Activated naive CD4-positive, alpha-beta T cell treated with anti-CD3 and anti-CD28 coated beads, Interleukin-2, amount 50 U/mL, for 72 hours (primary cell): Measurements from ENCODE around the gene PARP8. TPM values are rescaled to one million over a fixed set of nuclear protein-coding genes. Genes with fewer than 3 reads are reported as not detected.
A peak's percentile ranks its signal among the peaks of the same experiment; 100 is the strongest.

ENCODE experiments used
- ATAC-seq, 2 donors: fragments of 150-1000 bp; cut with Tn5 transposase; 2 replicates each; pipeline ENCODE4 v1.10.0; 2021; ENCODE audit warnings: mild to moderate bottlenecking in 2 of 2, moderate library complexity in 2 of 2
- DNase-seq, 2 donors: peaks; one replicate each; pipeline ENCODE4 v3.0.0; 2021 to 2022; ENCODE audit warnings: low spot score in 2 of 2
- H3K27ac Mint-ChIP-seq, 2 donors: one replicate each; pipeline ENCODE4 v1.8.0; 2022; ENCODE audit warnings: mild to moderate bottlenecking in 2 of 2, mixed read lengths in 2 of 2
- H3K36me3 Mint-ChIP-seq, 2 donors: one replicate each; pipeline ENCODE4 v1.8.0; 2022; ENCODE audit warnings: mixed read lengths in 2 of 2
- H3K9me3 Mint-ChIP-seq, 2 donors: one replicate each; pipeline ENCODE4 v1.8.0; 2022; ENCODE audit warnings: mixed read lengths in 2 of 2
- total RNA-seq, 2 donors: library from RNA; stranded (reverse); gene quantifications; one replicate each; pipeline ENCODE4 v1.2.3, GENCODE V29; 2022

The PARP8 gene
- total RNA-seq, 2 donors from 2014 or later = 29.9 to 32.7 TPM

GRCh38 chr5:50710838-50711237 lies 44.4 kb downstream of the PARP8 start:
- Mint-ChIP-seq H3K36me3 (no peaks in the 10 kb centered on the region), H3K9me3 (no peaks in the 10 kb centered on the region), H3K27ac (peak overlapping the region; percentile 65 to 83)
- ATAC-seq (peak in 1 of 2 donors; percentile 18), DNase-seq (no peak)

DNA sequence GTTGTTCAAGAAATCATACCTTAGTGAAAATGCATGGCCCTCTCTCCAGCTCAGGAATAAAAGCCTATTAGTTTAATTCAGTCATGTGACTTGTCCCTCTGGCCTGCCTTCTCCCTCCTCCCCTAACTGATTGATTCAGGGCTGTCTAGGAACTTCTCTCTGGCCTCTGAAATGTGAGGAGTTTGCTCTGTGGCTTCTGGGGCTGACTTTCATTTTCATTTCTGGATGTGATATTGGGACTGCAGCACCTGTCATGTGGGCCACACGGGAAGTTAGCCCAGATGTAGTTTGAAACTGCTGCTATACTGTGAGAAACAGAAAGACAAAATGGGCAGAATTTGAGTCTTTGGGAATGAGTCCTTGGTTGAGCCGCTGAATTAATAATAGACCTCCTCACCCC lies 44.8 kb downstream of the PARP8 start:
- peak overlapping the region; percentile 65 to 83 for H3K27ac Mint-ChIP-seq
- no peaks in the 10 kb centered on the region for H3K9me3 Mint-ChIP-seq
- ATAC-seq (peak; percentile 94 to 99), DNase-seq (peak; percentile 45 to 67)
- no peaks in the 10 kb centered on the region for H3K36me3 Mint-ChIP-seq

GRCh38 chr5:50712479-50712878 lies 46.0 kb downstream of the PARP8 start:
- H3K27ac Mint-ChIP-seq = no peak overlapping the region
- H3K36me3 Mint-ChIP-seq = no peaks in the 10 kb centered on the region
- H3K9me3 Mint-ChIP-seq = peaks cover 0 to 5% of the 10 kb centered on the region in 2 donors
- DNase-seq (no peak), ATAC-seq (no peak)

- H3K27ac Mint-ChIP-seq = peak overlapping the region in 1 of 2 donors; percentile 50
- DNase-seq = no peak
- ATAC-seq = no peak
- H3K9me3 Mint-ChIP-seq = peaks cover 0 to 9% of the 10 kb centered on the region in 2 donors
- H3K36me3 Mint-ChIP-seq = no peaks in the 10 kb centered on the region
Observed at GRCh38 chr5:50715001-50715400, 48.6 kb downstream of the PARP8 start.

DNA sequence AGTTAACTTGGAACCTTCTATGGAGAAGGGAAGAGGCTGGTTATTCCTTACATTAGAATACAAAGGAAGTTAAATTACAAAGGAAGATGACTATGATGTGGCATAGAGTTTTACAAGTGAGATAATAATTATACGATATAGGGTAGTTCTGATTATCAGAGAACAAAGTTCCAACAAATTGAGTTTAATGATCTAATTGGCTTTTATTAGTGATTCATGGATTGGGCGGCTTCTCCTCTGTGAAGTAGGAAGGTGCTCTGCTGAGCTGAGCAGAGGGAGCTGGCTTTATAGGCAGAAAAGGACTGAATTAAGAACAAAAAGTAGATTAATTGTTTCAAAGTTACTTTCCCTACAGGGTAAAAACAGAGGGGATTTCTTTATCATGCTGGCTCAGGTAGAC lies 49.7 kb downstream of the PARP8 start:
- ATAC-seq (no peak), DNase-seq (no peak)
- Mint-ChIP-seq H3K27ac (no peak overlapping the region), H3K36me3 (no peaks in the 10 kb centered on the region), H3K9me3 (peaks cover 0 to 9% of the 10 kb centered on the region in 2 donors)

DNA sequence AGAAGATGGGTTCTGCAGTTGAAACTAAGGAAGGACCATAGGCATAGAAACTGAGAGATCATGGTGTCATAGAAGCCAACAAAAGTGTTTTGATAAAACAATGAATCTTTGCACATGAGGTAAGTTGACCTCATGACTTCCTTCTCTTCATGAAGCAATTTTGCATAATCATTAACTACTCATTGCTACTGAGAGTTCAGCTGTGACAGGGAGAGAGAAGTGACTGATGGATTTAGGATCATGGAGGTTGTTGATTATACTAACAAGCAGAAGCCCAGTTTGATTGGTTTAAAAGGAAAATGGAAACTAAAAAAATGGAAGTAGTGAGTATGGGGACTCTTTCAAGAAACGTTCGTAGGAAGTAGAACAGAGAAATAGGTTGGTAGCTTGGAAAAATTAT lies 51.2 kb downstream of the PARP8 start:
- H3K9me3 Mint-ChIP-seq = peaks cover 0 to 9% of the 10 kb centered on the region in 2 donors
- ATAC-seq = peak in 1 of 2 donors; percentile 61
- no peaks in the 10 kb centered on the region for H3K36me3 Mint-ChIP-seq
- H3K27ac Mint-ChIP-seq = peak overlapping the region in 1 of 2 donors; percentile 36
- DNase-seq = no peak

DNA sequence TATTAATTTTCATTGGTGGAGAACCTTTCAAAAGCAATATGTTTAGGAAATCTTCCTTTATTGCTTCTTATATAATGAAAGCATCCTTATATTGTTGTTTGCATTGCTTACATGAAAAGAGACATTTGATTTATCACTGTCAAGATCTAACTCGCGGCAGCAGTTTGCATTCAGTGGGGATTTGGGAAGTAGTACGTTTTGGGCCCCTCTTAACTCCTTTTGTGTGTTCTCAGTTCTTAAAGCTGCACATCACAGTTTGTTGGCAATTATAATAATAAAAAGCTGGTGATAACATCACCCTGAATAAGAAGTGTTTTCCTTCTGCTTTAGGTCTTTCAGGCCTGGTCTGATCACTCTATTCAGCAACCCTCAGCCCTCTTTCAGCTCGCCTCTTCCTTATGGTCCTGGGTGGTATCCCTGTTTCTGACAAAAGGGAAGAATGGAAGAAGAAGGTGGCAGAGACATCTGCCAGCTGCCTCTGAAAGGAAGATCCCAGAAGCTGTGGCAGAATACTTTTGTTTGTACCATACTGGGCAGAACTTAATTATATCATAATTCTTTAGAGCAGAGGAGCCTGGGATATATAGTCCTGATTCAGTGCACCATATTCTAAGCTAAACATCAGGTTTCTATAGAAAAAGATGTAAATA lies 53.7 kb downstream of the PARP8 start:
- H3K27ac Mint-ChIP-seq = no peak overlapping the region
- DNase-seq (no peak), ATAC-seq (no peak)
- no peaks in the 10 kb centered on the region for H3K36me3 Mint-ChIP-seq
- H3K9me3 Mint-ChIP-seq = peaks cover 0 to 9% of the 10 kb centered on the region in 2 donors

GRCh38 chr5:50722223-50722622 lies 55.8 kb downstream of the PARP8 start:
- H3K9me3 Mint-ChIP-seq = peaks cover 0 to 6% of the 10 kb centered on the region in 2 donors
- no peak for ATAC-seq
- no peak for DNase-seq
- H3K27ac Mint-ChIP-seq = no peak overlapping the region
- H3K36me3 Mint-ChIP-seq = no peaks in the 10 kb centered on the region

DNA sequence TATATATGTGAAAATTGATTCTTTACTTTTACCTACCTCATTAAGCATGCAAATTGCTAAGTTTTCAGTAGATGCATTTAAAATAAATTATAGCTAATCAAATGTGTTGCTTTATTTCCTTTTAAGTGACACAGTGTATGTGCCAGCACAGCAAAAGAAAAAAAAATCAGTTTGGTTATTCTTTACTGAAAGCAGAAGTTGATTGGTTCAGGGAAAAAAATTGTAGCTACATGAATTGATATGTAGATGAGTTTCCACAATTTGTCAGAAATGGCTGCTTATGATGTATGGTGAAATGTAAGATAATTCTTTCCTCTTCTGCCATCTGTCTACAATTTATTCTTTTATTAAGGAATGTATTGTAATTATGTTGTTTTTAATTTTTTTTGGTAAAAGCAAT lies 57.8 kb downstream of the PARP8 start:
- no peaks in the 10 kb centered on the region for H3K36me3 Mint-ChIP-seq
- no peak overlapping the region for H3K27ac Mint-ChIP-seq
- ATAC-seq (no peak), DNase-seq (no peak)
- H3K9me3 Mint-ChIP-seq = no peaks in the 10 kb centered on the region

DNA sequence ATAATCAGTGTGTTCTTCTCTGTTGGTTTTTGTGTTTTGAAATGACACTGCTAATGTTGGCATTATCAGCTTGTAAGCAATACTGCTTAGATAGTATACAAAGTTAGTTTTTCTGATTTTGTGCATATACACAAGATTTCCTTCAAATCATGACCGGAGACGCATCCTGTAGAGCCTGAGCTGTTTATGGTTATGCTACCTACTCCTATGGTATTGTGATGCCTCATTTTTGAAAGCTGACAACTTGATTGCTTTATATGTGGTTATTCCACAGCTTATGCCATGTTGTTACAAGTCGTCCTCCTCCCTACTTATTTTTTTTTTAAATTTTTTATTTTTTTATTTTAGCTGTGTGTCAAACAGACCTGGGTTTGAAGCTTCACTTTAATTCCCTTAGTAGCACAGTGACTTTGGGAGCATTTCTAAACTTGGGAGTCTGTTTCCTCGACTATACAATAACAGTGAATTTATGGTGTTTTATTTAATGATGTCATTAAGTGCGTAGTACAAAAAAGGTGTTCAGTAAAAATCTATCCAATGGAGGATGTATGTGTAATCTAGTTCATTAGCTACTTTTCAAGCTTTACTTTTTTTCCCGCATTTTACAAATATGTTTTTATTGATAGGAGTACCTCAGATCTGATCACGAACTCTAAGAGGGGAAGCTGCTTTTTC lies 59.5 kb downstream of the PARP8 start:
- Mint-ChIP-seq H3K9me3 (peaks cover 0 to 5% of the 10 kb centered on the region in 2 donors), H3K27ac (peak overlapping the region; percentile 84 to 85), H3K36me3 (peaks cover 0 to 13% of the 10 kb centered on the region in 2 donors)
- DNase-seq (no peak), ATAC-seq (no peak)

GRCh38 chr5:50726475-50727148 lies 60.2 kb downstream of the PARP8 start:
- DNase-seq (no peak), ATAC-seq (peak; percentile 66 to 80)
- Mint-ChIP-seq H3K36me3 (peaks cover 0 to 13% of the 10 kb centered on the region in 2 donors), H3K9me3 (peaks cover 0 to 5% of the 10 kb centered on the region in 2 donors), H3K27ac (peak overlapping the region; percentile 84 to 85)

GRCh38 chr5:50727149-50727496 lies 60.7 kb downstream of the PARP8 start:
- peak overlapping the region; percentile 73 to 85 for H3K27ac Mint-ChIP-seq
- H3K9me3 Mint-ChIP-seq = peaks cover 0 to 5% of the 10 kb centered on the region in 2 donors
- ATAC-seq (peak; percentile 87 to 93), DNase-seq (peak in 1 of 2 donors; percentile 18)
- peaks cover 0 to 13% of the 10 kb centered on the region in 2 donors for H3K36me3 Mint-ChIP-seq

DNA sequence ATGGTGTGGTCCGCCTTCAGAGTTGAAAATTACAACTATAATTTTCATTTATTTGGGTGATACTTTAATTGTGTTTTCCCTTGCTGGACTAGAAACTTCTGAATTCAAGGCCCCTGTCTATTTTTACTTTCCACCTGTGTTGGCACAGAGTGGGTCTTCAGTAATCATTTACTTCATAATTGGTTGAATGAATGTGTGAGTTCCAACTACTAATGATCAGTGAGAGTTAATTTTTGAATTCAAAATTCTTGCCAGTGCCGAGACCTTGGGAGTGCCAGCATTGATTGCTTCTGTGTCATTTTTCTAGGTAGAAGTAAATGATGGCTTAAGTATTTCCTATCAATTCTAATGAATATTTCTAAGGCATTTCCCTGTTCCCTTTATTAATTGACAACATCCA lies 61.4 kb downstream of the PARP8 start:
- H3K27ac Mint-ChIP-seq = peak overlapping the region in 1 of 2 donors; percentile 85

GRCh38 chr5:50730336-50730735 lies 63.9 kb downstream of the PARP8 start:
- ATAC-seq (no peak), DNase-seq (no peak)
- no peak overlapping the region for H3K27ac Mint-ChIP-seq
- H3K36me3 Mint-ChIP-seq = peaks cover 0 to 13% of the 10 kb centered on the region in 2 donors
- H3K9me3 Mint-ChIP-seq = peaks cover 0 to 5% of the 10 kb centered on the region in 2 donors

More for the DNA sequence above, 61.4 kb downstream of the PARP8 start:
- peaks cover 0 to 5% of the 10 kb centered on the region in 2 donors for H3K9me3 Mint-ChIP-seq
- H3K36me3 Mint-ChIP-seq = peaks cover 0 to 13% of the 10 kb centered on the region in 2 donors
- ATAC-seq (no peak), DNase-seq (no peak)

DNA sequence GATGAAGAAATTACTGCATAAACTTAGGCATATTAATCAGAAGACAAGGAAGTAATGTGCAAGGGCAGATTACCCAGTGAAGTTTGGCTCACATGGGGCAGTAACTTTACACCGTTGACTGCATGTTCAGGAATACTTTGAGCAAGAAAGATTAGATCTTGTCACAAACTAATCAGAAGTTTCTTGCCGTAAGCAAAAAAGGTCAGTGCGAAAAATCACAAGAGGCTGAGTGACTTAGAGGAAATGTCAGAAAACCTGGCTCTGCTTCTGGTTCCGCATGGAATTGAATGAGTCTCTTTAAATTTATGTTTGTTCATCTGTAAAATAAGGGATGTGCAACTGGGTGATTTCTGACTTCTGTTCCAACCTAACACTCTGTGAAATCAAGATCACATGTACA lies 64.4 kb downstream of the PARP8 start:
- Mint-ChIP-seq H3K27ac (no peak overlapping the region), H3K9me3 (peaks cover 0 to 5% of the 10 kb centered on the region in 2 donors), H3K36me3 (peaks cover 0 to 13% of the 10 kb centered on the region in 2 donors)
- no peak for ATAC-seq
- no peak for DNase-seq

DNA sequence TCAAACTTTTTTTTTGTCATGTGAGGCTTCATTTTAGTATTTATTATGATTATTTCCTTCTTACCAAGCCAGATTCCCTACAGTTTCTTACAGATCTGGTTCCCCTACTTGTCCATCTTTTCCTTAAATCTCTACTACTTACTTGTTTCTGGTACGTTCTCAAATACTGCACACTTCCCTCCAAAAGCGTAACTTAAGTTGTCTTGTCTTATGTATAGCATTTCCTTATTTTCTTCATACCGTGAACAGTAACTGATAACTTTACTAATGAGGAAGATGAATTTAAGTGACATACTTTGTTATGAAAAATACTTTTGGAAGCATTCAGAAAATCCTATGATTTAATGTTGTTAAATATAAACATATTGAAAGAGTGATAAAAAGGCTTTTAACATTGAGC lies 67.3 kb downstream of the PARP8 start:
- Mint-ChIP-seq H3K27ac (no peak overlapping the region), H3K9me3 (peaks cover 0 to 5% of the 10 kb centered on the region in 2 donors), H3K36me3 (peaks cover 0 to 13% of the 10 kb centered on the region in 2 donors)
- ATAC-seq = no peak
- no peak for DNase-seq

DNA sequence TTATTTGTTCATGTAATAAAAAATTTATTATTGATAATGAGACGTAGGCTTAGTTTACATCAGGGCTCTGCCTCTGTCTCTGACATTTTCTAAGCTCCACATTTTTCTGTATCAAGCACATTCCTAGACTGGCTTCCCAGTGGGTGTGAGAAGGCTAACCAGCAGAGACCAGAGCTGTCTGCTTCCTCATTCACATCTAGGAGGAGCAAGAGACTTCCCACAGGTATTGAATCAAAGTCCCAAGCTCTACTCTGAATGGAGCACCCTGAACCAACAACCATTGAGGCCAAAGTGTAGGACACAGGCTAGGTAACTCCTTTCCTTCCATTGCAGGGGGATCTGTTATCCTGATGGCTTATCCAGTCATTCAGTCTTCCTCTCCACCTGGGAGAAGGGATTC lies 72.4 kb downstream of the PARP8 start:
- ATAC-seq (no peak), DNase-seq (no peak)
- H3K9me3 Mint-ChIP-seq = peaks cover 3 to 4% of the 10 kb centered on the region in 2 donors
- H3K27ac Mint-ChIP-seq = no peak overlapping the region
- H3K36me3 Mint-ChIP-seq = no peaks in the 10 kb centered on the region
